H1 (cell line): ENCODE measurements around the gene MBD3. TPM values are rescaled to one million over a fixed set of nuclear protein-coding genes. Genes with fewer than 3 reads are reported as not detected.

ENCODE experiments used
- CTCF ChIA-PET: fragments of 300-600 bp; sonication (Branson Sonifier 250); formaldehyde crosslinking; loops from one replicate; lab custom pipeline; 2021; ENCODE audit not compliant: partially characterized antibody; lab: Charles Lee
- POLR2A ChIA-PET: fragments of 300-600 bp; sonication (Branson Sonifier 250); formaldehyde crosslinking; loops from one replicate; lab custom pipeline; 2021; ENCODE audit warnings: inconsistent platforms; ENCODE audit not compliant: partially characterized antibody; lab: Charles Lee
- DNase-seq, 2 experiments: peaks; one replicate each; pipeline versions ENCODE4 v3.0.0 to v3.0.0-alpha.2; 2010 to 2022; ENCODE audit warnings: low spot score in 2 of 2, low read depth in 1 of 2, mixed read lengths in 1 of 2
- FAIRE-seq: peaks from 2 replicates; lab custom pipeline; 2011; peaks lifted over from hg19 to GRCh38; lab: Jason Lieb, UNC
- H2AFZ ChIP-seq: 2 replicates; pipeline ENCODE4 v1.8.1; 2012; ENCODE audit warnings: low read length, inconsistent platforms
- H2AK5ac ChIP-seq: 2 replicates; pipeline ENCODE4 v1.6.1; 2013; ENCODE audit warnings: low read depth, low read length
- H2BK120ac ChIP-seq: replicated peaks from 2 replicates; pipeline ENCODE3; 2013; ENCODE audit warnings: low read depth, low read length, inconsistent platforms
- H2BK12ac ChIP-seq: 2 replicates; pipeline ENCODE4 v1.6.1; 2013; ENCODE audit warnings: low read depth, low read length
- H2BK15ac ChIP-seq: 2 replicates; pipeline ENCODE4 v1.6.1; 2013; ENCODE audit warnings: low read length
- H2BK20ac ChIP-seq: 2 replicates; pipeline ENCODE4 v1.6.1; 2013; ENCODE audit warnings: low read length
- H2BK5ac ChIP-seq: 2 replicates; pipeline ENCODE4 v1.6.1; 2013; ENCODE audit warnings: low read depth, low read length
- H3K14ac ChIP-seq: 2 replicates; pipeline ENCODE4 v1.6.1; 2013; ENCODE audit warnings: inconsistent platforms; ENCODE audit not compliant: insufficient read length
- H3K18ac ChIP-seq: 2 replicates; pipeline ENCODE4 v1.6.1; 2013; ENCODE audit warnings: low read length; ENCODE audit errors: extremely low read depth
- H3K23ac ChIP-seq: 2 replicates; pipeline ENCODE4 v1.6.1; 2013; ENCODE audit warnings: inconsistent platforms; ENCODE audit not compliant: insufficient read length
- H3K23me2 ChIP-seq: 2 replicates; pipeline ENCODE4 v1.6.1; 2013; ENCODE audit warnings: low read depth, low read length
- H3K27ac ChIP-seq: 2 replicates; pipeline ENCODE4 v1.6.1; 2011; ENCODE audit warnings: low read depth, low read length, inconsistent platforms
- H3K27me3 ChIP-seq, 4 experiments: replicated peaks in 1 of 4; 1 replicate in 1 of 4; 2 replicates in 3 of 4; pipeline versions ENCODE4 v1.6.1 to v1.8.1; 2011 to 2013; ENCODE audit warnings: low read length in 3 of 4, mild to moderate bottlenecking in 3 of 4, inconsistent platforms in 2 of 4, mixed read lengths in 2 of 4, moderate library complexity in 1 of 4; ENCODE audit not compliant: control insufficient read depth in 3 of 4, insufficient read depth in 3 of 4; ENCODE audit errors: extremely low read depth in 1 of 4
- H3K36me3 ChIP-seq, 4 experiments: 2 replicates each; pipeline versions ENCODE4 v1.6.1 to v1.8.1; 2011 to 2013; ENCODE audit warnings: mild to moderate bottlenecking in 4 of 4, low read length in 3 of 4, moderate library complexity in 2 of 4, control low read depth in 1 of 4, inconsistent platforms in 1 of 4; ENCODE audit not compliant: insufficient read depth in 4 of 4, control insufficient read depth in 2 of 4
- H3K4ac ChIP-seq: replicated peaks from 2 replicates; pipeline ENCODE3; 2013; ENCODE audit warnings: low read length, low read depth, mixed read lengths, inconsistent platforms; ENCODE audit not compliant: insufficient read length
- H3K4me1 ChIP-seq, 4 experiments: replicated peaks in 1 of 4; 1 replicate in 1 of 4; 2 replicates in 3 of 4; pipeline versions ENCODE4 v1.6.1 to v1.8.1; 2011 to 2013; ENCODE audit warnings: low read length in 3 of 4, inconsistent platforms in 2 of 4, mixed read lengths in 1 of 4; ENCODE audit not compliant: insufficient read depth in 4 of 4, control insufficient read depth in 3 of 4
- H3K4me2 ChIP-seq, 2 experiments: 2 replicates each; pipeline versions ENCODE4 v1.6.1 to v1.8.1; 2011 to 2013; ENCODE audit warnings: low read depth in 2 of 2, low read length in 2 of 2, control low read depth in 1 of 2, inconsistent platforms in 1 of 2, mild to moderate bottlenecking in 1 of 2; ENCODE audit not compliant: insufficient read depth in 1 of 2
- H3K4me3 ChIP-seq, 4 experiments: fragments of 200-600, 300-600 bp in 1 of 4; sonication (generic), shearing (Covaris generic), sonication (Bioruptor Twin) in 1 of 4; 2 replicates each; pipeline versions ENCODE4 v1.5.1 to v1.8.1; 2011 to 2016; ENCODE audit warnings: low read length in 4 of 4, low read depth in 3 of 4, control low read depth in 2 of 4, inconsistent platforms in 2 of 4, mild to moderate bottlenecking in 2 of 4, mixed read lengths in 1 of 4, moderate library complexity in 1 of 4; ENCODE audit not compliant: insufficient read depth in 2 of 4; ENCODE audit errors: extremely low read depth in 1 of 4
- H3K56ac ChIP-seq: replicated peaks from 2 replicates; pipeline ENCODE3; 2013; ENCODE audit warnings: low read depth, mild to moderate bottlenecking, mixed read lengths, low read length, inconsistent platforms; ENCODE audit not compliant: insufficient read length
- H3K79me1 ChIP-seq: 2 replicates; pipeline ENCODE4 v1.6.1; 2013; ENCODE audit warnings: low read depth, low read length, control low read depth
- H3K79me2 ChIP-seq, 2 experiments: 2 replicates each; pipeline versions ENCODE4 v1.6.1 to v1.8.1; 2012 to 2013; ENCODE audit warnings: low read length in 2 of 2, mild to moderate bottlenecking in 2 of 2, inconsistent platforms in 1 of 2; ENCODE audit not compliant: insufficient read depth in 2 of 2, control insufficient read depth in 1 of 2
- H3K9ac ChIP-seq, 4 experiments: replicated peaks in 1 of 4; 1 replicate in 1 of 4; 2 replicates in 3 of 4; pipeline versions ENCODE4 v1.6.1 to v1.8.1; 2011 to 2013; ENCODE audit warnings: low read depth in 3 of 4, low read length in 3 of 4, control low read depth in 2 of 4, mild to moderate bottlenecking in 2 of 4, moderate library complexity in 2 of 4, inconsistent platforms in 1 of 4; ENCODE audit errors: extremely low read depth in 1 of 4
- H3K9me3 ChIP-seq, 2 experiments: 2 replicates each; pipeline versions ENCODE4 v1.6.1 to v1.8.1; 2012 to 2013; ENCODE audit warnings: mild to moderate bottlenecking in 2 of 2, moderate library complexity in 2 of 2, control low read depth in 1 of 2, inconsistent platforms in 1 of 2, low read depth in 1 of 2, low read length in 1 of 2, mixed read lengths in 1 of 2; ENCODE audit not compliant: insufficient read depth in 2 of 2
- H4K20me1 ChIP-seq, 2 experiments: replicated peaks in 1 of 2; 2 replicates each; pipeline versions ENCODE3 to v1.8.1; 2011 to 2013; ENCODE audit warnings: inconsistent platforms in 2 of 2, low read length in 2 of 2, mild to moderate bottlenecking in 1 of 2; ENCODE audit not compliant: insufficient read depth in 2 of 2, control insufficient read depth in 1 of 2
- H4K5ac ChIP-seq: 2 replicates; pipeline ENCODE4 v1.6.1; 2013; ENCODE audit warnings: low read length, low read depth, mixed read lengths, inconsistent platforms; ENCODE audit not compliant: insufficient read length
- H4K8ac ChIP-seq: 2 replicates; pipeline ENCODE4 v1.8.0; 2013; ENCODE audit warnings: mild to moderate bottlenecking, moderate library complexity, low read length, inconsistent platforms; ENCODE audit not compliant: insufficient read depth; ENCODE audit errors: extremely low read depth
- H4K91ac ChIP-seq: replicated peaks from 2 replicates; pipeline ENCODE3; 2013; ENCODE audit warnings: low read length, mixed read lengths, inconsistent platforms; ENCODE audit not compliant: insufficient read length
- CHD2 ChIP-seq: IDR thresholded peaks from 2 replicates; pipeline ENCODE4 v1.6.1; 2012; ENCODE audit warnings: low read length, improper control_type of control experiment
- E2F6 ChIP-seq: IDR thresholded peaks from 2 replicates; pipeline ENCODE4 v1.6.1; 2012; ENCODE audit warnings: inconsistent platforms
- EP300 ChIP-seq, 2 experiments: IDR thresholded peaks; 1 replicate in 1 of 2; 2 replicates in 1 of 2; pipeline ENCODE4 v1.6.1; 2011 to 2012; ENCODE audit warnings: low read depth in 2 of 2, low read length in 2 of 2, mild to moderate bottlenecking in 2 of 2, borderline replicate concordance in 1 of 2, inconsistent platforms in 1 of 2, moderate library complexity in 1 of 2
- KDM1A ChIP-seq: fragments of 200-600, 300-600 bp; sonication (generic); IDR thresholded peaks from 2 replicates; pipeline ENCODE4 v1.7.1; 2016; ENCODE audit warnings: mild to moderate bottlenecking, low read length, borderline replicate concordance
- RFX5 ChIP-seq: IDR thresholded peaks from 2 replicates; pipeline ENCODE4 v1.6.1; 2011; ENCODE audit warnings: low read depth, low read length, improper control_type of control experiment, borderline replicate concordance
- SIN3A ChIP-seq, 2 experiments: IDR thresholded peaks in 1 of 2; conservative IDR thresholded peaks in 1 of 2; 2 replicates each; pipeline ENCODE4 v1.6.1; 2011 to 2012; ENCODE audit warnings: low read length in 2 of 2, improper control_type of control experiment in 1 of 2, low read depth in 1 of 2, mild to moderate bottlenecking in 1 of 2
- SUZ12 ChIP-seq: fragments of 200-600 bp; sonication (generic); IDR thresholded peaks from 2 replicates; pipeline ENCODE4 v1.6.1; 2012; ENCODE audit warnings: mild to moderate bottlenecking, inconsistent platforms, low read length, moderate library complexity, mixed read lengths
- TAF7 ChIP-seq: optimal IDR thresholded peaks from 2 replicates; pipeline ENCODE3; 2011; ENCODE audit warnings: low read depth, mild to moderate bottlenecking, inconsistent platforms, low read length, moderate library complexity, borderline replicate concordance
- TCF12 ChIP-seq: IDR thresholded peaks from 2 replicates; pipeline ENCODE4 v1.6.1; 2011; ENCODE audit warnings: low read depth, mild to moderate bottlenecking, low read length
- TEAD4 ChIP-seq: IDR thresholded peaks from 2 replicates; pipeline ENCODE4 v1.6.1; 2012; ENCODE audit warnings: low read depth, low read length, inconsistent platforms, mixed read lengths
- ZNF274 ChIP-seq: IDR thresholded peaks from 2 replicates; pipeline ENCODE4 v1.7.0; 2012; ENCODE audit warnings: low read length, borderline replicate concordance; ENCODE audit errors: extremely low read depth
- WGBS, 2 experiments: shearing (Covaris generic) in 1 of 2; methylation state at CpG; one replicate each; pipeline versions ENCODE4 v1.1.6 to v1.1.7; 2013 to 2015; ENCODE audit warnings: low lambda C conversion rate in 2 of 2, mixed read lengths in 2 of 2, inconsistent platforms in 1 of 2, low coverage in 1 of 2, missing lambda C conversion rate in 1 of 2; ENCODE audit not compliant: insufficient replicate concordance in 2 of 2, insufficient coverage in 1 of 2, insufficient read length in 1 of 2; ENCODE audit errors: extremely low coverage in 1 of 2, missing lambda C conversion rate in 1 of 2; 5-methylcytosine and 5-hydroxymethylcytosine counted together
- polyA plus RNA-seq, 7 experiments: library from polyadenylated mRNA; depleted of rRNA in 3 of 7; stranded (reverse) in 5 of 7; unstranded in 2 of 7; fragments of >200 nt in 5 of 7; fragments of 200-250 nt in 2 of 7; gene quantifications; 1 replicate in 5 of 7; 2 replicates in 1 of 7; 4 replicates in 1 of 7; pipeline versions ENCODE4 v1.2.1 to v1.2.3, GENCODE V29; 2011 to 2013; ENCODE audit warnings: missing spikeins in 2 of 7, mixed read lengths in 2 of 7
- total RNA-seq: library from RNA; stranded (reverse); fragmentation: NEBNext Ultra II Directional; extraction: Animal tissue kit (Norgen Biotek cat#: 25700); gene quantifications from 2 replicates; pipeline ENCODE4 v1.2.1, GENCODE V29; 2021
- TF ChIP-seq, protein P1 (sequence below): IDR thresholded peaks from 2 replicates; pipeline ENCODE4 v1.6.1; 2011; ENCODE audit warnings: low read depth, mild to moderate bottlenecking, low read length; ENCODE audit not compliant: insufficient read depth

The MBD3 gene
- total and polyA plus RNA-seq, 2 of the 8 experiments (the other 6 are each of a cell fraction or from before 2014, with no cell fraction given), result 88.2 to 110 TPM

DNA sequence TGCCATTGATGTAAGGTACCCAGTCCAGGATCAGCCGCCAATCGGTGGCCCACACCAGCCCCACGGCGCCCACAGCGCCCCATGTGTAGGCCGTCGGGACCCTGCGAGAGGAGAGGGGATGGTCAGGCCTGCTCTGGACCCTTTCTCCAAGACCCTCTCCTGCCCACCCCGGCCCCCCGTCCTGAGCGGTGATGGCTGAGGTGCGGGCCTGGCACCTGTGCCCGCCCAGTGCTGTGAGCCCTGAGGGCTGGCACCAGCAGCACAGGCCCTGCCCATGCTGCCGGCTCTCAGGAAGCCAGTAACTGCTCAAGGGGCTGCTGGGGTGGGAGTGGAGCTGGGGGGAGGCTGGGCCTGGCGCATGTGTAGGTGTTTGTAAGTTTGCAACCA lies 6.8 kb upstream of the MBD3 start:
- FAIRE-seq, result no peak
- Histone ChIP-seq H3K4me2 (no peak overlapping the region), H4K20me1 (peaks cover 11 to 25% of the 10 kb centered on the region in 2 experiments), H4K8ac (no peak overlapping the region; the same call in 1 of the 2 replicates), H2AFZ (no peak overlapping the region), H3K18ac (no peak overlapping the region), H3K4me1 (0 out of 7 replicates have a peak, but pooled peaks cover 0 to 2% (median 0%) of the 10 kb centered on the region in 4 experiments), H2BK5ac (no peak overlapping the region), H3K23me2 (no peaks in the 10 kb centered on the region), H4K5ac (no peak overlapping the region), H3K14ac (no peak overlapping the region), H3K27ac (no peak overlapping the region), H3K9ac (no peak overlapping the region), H3K79me1 (peaks cover 16% of the 10 kb centered on the region), H3K4ac (no peak overlapping the region), H3K23ac (no peak overlapping the region), H4K91ac (no peak overlapping the region), H3K4me3 (no peak overlapping the region), H2BK15ac (no peak overlapping the region), H3K9me3 (no peaks in the 10 kb centered on the region), H3K79me2 (peaks cover under 1 to 37% of the 10 kb centered on the region in 2 experiments; a peak in 3 of 4 replicates), H3K36me3 (peaks cover 10 to 27% (median 22%) of the 10 kb centered on the region in 4 experiments), H2BK120ac (no peak overlapping the region), H3K56ac (no peak overlapping the region), H2BK20ac (no peak overlapping the region), H3K27me3 (no peaks in the 10 kb centered on the region), H2AK5ac (no peak overlapping the region), H2BK12ac (no peak overlapping the region)
- ChIA-PET CTCF (interaction anchor here (0.7 to 1.9 kb wide), 4 partner anchors 8 to 53 kb away, joined by 3 to 6 read pairs (median 4); no protein-coding TSS in a partner anchor), POLR2A (interaction anchor here (0.6 to 1.4 kb wide), 2 partner anchors 9 to 11 kb away, joined by 3 to 5 read pairs; no protein-coding TSS in a partner anchor)
- 70% methylated on average over 2 of the region's 15 CpGs; no CpG with 5 or more reads in 1 of the 2 experiments for WGBS, 2 experiments
- DNase-seq, result no peak
- TF ChIP-seq SIN3A (conservative IDR thresholded peaks at IDR 0.05 in 1 of 2, IDR thresholded peaks at IDR 0.05 in 1 of 2; ENCODE audit: low read depth in 1 of 2, low read length in 2 of 2) (no peak), CHD2 (no peak), RFX5 (no peak), E2F6 (no peak), KDM1A (no peak), TEAD4 (no peak), TCF12 (no peak), SUZ12 (no peak), ZNF274 (no peak), TAF7 (no peak), EP300 (IDR thresholded peaks at IDR 0.05; ENCODE audit: borderline replicate concordance in 1 of 2, low read depth in 2 of 2, low read length in 2 of 2) (no peak)
- TF ChIP-seq, protein P1, sequence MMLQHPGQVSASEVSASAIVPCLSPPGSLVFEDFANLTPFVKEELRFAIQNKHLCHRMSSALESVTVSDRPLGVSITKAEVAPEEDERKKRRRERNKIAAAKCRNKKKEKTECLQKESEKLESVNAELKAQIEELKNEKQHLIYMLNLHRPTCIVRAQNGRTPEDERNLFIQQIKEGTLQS, result no peak
